Cerebellar cortex (tissue), 1 donor: Measurements from ENCODE around the gene ZNF490.

Experiments used
- DNase-seq: peaks from one replicate; pipeline ENCODE4 v3.0.0-alpha.2; 2015; ENCODE audit warnings: low spot score

The ZNF490 gene

GRCh38 chr19:12543855-12544254 is 66.8 kb downstream of the ZNF490 start:
- DNase-seq, result no peak
